Adipose tissue (tissue), 3 donors: ENCODE data around the gene GTF2A1. TPM values are rescaled to one million over a fixed set of nuclear protein-coding genes. Genes with fewer than 3 reads are reported as not detected.
A peak's percentile ranks its signal among the peaks of the same experiment; 100 is the strongest.
"Not testable (repeated sequence)": the region's sequence is repeated elsewhere in the genome, so short reads cannot be mapped to it uniquely, and the experiment has no call there.

Experiments
- H3K27ac ChIP-seq: one replicate; pipeline ENCODE4 v1.5.1; 2013; ENCODE audit warnings: low read depth, low read length
- WGBS, 3 donors: extraction: QIAGEN DNeasy Blood & Tissue Kit; methylation state at CpG; one replicate each; pipeline ENCODE4 v1.1.7; 2013; 5-methylcytosine and 5-hydroxymethylcytosine counted together
- polyA plus RNA-seq, 3 donors: library from polyadenylated mRNA; stranded (reverse); fragments of 200-250 nt; gene quantifications; one replicate each; pipeline ENCODE4 v1.2.3, GENCODE V29; 2013
- donor health status: healthy with polysubstance abuse.
- donor health status: Bipolar disorder and iron deficiency.
- donor health status: healthy.

Gene GTF2A1
- 1 to 10 TPM; 4.1 to 9.2 (median 6.4) TPM for polyA plus RNA-seq

- peak within 1 kb of the TSS; percentile 70 for H3K27ac ChIP-seq
- WGBS, 3 donors = 0 to 1% (median 0%) methylated on average over 73 to 84 of the region's 84 CpGs
Observed at GRCh38 chr14:81220830-81221578, at the start of gene GTF2A1. Gene GTF2A1, minus strand, starts transcription at chr14:81220959. Its CDS starts 441 bp downstream, at chr14:81220518.

GRCh38 chr14:81269979-81270375 is 49.2 kb upstream of the GTF2A1 start:
- 79 to 82% (median 82%) methylated on average over 3 of the region's 3 CpGs for WGBS, 3 donors
- H3K27ac ChIP-seq = no peak overlapping the region

- WGBS, 3 donors = 33 to 48% (median 44%) methylated on average over 7 of the region's 7 CpGs
- H3K27ac ChIP-seq = no peak overlapping the region
Observed at GRCh38 chr14:81269100-81269978, 48.6 kb upstream of the GTF2A1 start.

- WGBS, 3 donors = 37 to 67% (median 49%) methylated on average over 3 of the region's 3 CpGs
- H3K27ac ChIP-seq = no peak overlapping the region
Observed at GRCh38 chr14:81268016-81268416, 47.3 kb upstream of the GTF2A1 start.

GRCh38 chr14:81265636-81266169 is 44.9 kb upstream of the GTF2A1 start:
- WGBS, 3 donors = 65 to 78% (median 71%) methylated on average over 3 of the region's 3 CpGs
- H3K27ac ChIP-seq = no peak overlapping the region

GRCh38 chr14:81264671-81265070 is 43.9 kb upstream of the GTF2A1 start:
- no peak overlapping the region for H3K27ac ChIP-seq
- WGBS, 3 donors = 83 to 92% (median 89%) methylated on average over 1 of the region's 1 CpG

- H3K27ac ChIP-seq = no peak overlapping the region
Observed at GRCh38 chr14:81263777-81264410, 43.1 kb upstream of the GTF2A1 start.

GRCh38 chr14:81261176-81261575 is 40.4 kb upstream of the GTF2A1 start:
- WGBS, 3 donors = 52 to 75% (median 61%) methylated on average over 3 of the region's 3 CpGs
- no peak overlapping the region for H3K27ac ChIP-seq

More at GRCh38 chr14:81263777-81264410, 43.1 kb upstream of the GTF2A1 start:
- 55 to 94% (median 89%) methylated on average over 4 of the region's 4 CpGs for WGBS, 3 donors

GRCh38 chr14:81260732-81261131 is 40.0 kb upstream of the GTF2A1 start:
- H3K27ac ChIP-seq = no peak overlapping the region
- WGBS, 3 donors = 84 to 86% (median 84%) methylated on average over 3 of the region's 3 CpGs

GRCh38 chr14:81256289-81256960 is 35.7 kb upstream of the GTF2A1 start:
- WGBS, 3 donors = 70 to 82% (median 81%) methylated on average over 2 of the region's 2 CpGs
- no peak overlapping the region for H3K27ac ChIP-seq

- H3K27ac ChIP-seq = no peak overlapping the region
- WGBS, 3 donors = 56 to 75% (median 59%) methylated on average over 1 of the region's 1 CpG
Observed at GRCh38 chr14:81252278-81252677, 31.5 kb upstream of the GTF2A1 start.

- H3K27ac ChIP-seq = no peak overlapping the region
- 45 to 70% (median 66%) methylated on average over 8 of the region's 8 CpGs for WGBS, 3 donors
Observed at GRCh38 chr14:81247271-81247766, 26.6 kb upstream of the GTF2A1 start.

- 91% methylated on average over 19 of the region's 19 CpGs for WGBS, 3 donors
- no peak overlapping the region for H3K27ac ChIP-seq
Observed at GRCh38 chr14:81246461-81247270, 25.9 kb upstream of the GTF2A1 start.

GRCh38 chr14:81245771-81246170 is 25.0 kb upstream of the GTF2A1 start:
- WGBS, 3 donors = 43 to 66% (median 58%) methylated on average over 1 of the region's 1 CpG
- H3K27ac ChIP-seq = no peak overlapping the region

- not testable (repeated sequence) for H3K27ac ChIP-seq
- WGBS, 3 donors = 90 to 96% (median 96%) methylated on average over 11 to 28 of the region's 28 CpGs
Observed at GRCh38 chr14:81244431-81244830, 23.7 kb upstream of the GTF2A1 start.

GRCh38 chr14:81243499-81243898 is 22.7 kb upstream of the GTF2A1 start:
- H3K27ac ChIP-seq = no peak overlapping the region
- WGBS, 3 donors = 77 to 87% (median 85%) methylated on average over 2 of the region's 2 CpGs

GRCh38 chr14:81236849-81237248 is 16.1 kb upstream of the GTF2A1 start:
- H3K27ac ChIP-seq = not testable (repeated sequence)
- 63 to 79% (median 74%) methylated on average over 2 of the region's 2 CpGs for WGBS, 3 donors
